Activated CD4-positive, alpha-beta T cell treated with anti-CD3 and anti-CD28 coated beads, Interleukin-2, amount 50 U/mL, for 16 hours (primary cell): ENCODE measurements around the gene ERI2.
"Not testable (repeated sequence)": the region's sequence is repeated elsewhere in the genome, so short reads cannot be mapped to it uniquely, and the experiment has no call there.

ENCODE experiments used
- DNase-seq: peaks from one replicate; pipeline ENCODE4 v3.0.0-alpha.2; 2020

ERI2 gene

GRCh38 chr16:20812510-20812909 is 6.2 kb upstream of the ERI2 start:
- no peak for DNase-seq

GRCh38 chr16:20811889-20812439 is 5.7 kb upstream of the ERI2 start:
- DNase-seq = no peak

GRCh38 chr16:20807862-20808261 is 1.6 kb upstream of the ERI2 start:
- no peak for DNase-seq

- not testable (repeated sequence) for DNase-seq
Observed at GRCh38 chr16:20805684-20806167, 546 bp downstream of the ERI2 start.

GRCh38 chr16:20803561-20804214 is 2.6 kb downstream of the ERI2 start:
- DNase-seq = no peak

- DNase-seq = no peak
Observed at GRCh38 chr16:20803192-20803560, 3.1 kb downstream of the ERI2 start.

GRCh38 chr16:20801278-20801677 is 5.0 kb downstream of the ERI2 start:
- DNase-seq = no peak

GRCh38 chr16:20799599-20799998 is 6.7 kb downstream of the ERI2 start:
- no peak for DNase-seq

- no peak for DNase-seq
Observed at GRCh38 chr16:20798364-20798763, 7.9 kb downstream of the ERI2 start.

GRCh38 chr16:20791923-20792612 is 14.2 kb downstream of the ERI2 start:
- DNase-seq = no peak

GRCh38 chr16:20789130-20789529 is 17.1 kb downstream of the ERI2 start:
- no peak for DNase-seq

- no peak for DNase-seq
Observed at GRCh38 chr16:20784204-20784603, 22.1 kb downstream of the ERI2 start.

GRCh38 chr16:20782470-20782869 is 23.8 kb downstream of the ERI2 start:
- no peak for DNase-seq

GRCh38 chr16:20781697-20782096 is 24.6 kb downstream of the ERI2 start:
- DNase-seq = no peak

GRCh38 chr16:20774703-20775362 is 31.4 kb downstream of the ERI2 start:
- peak; percentile 76 for DNase-seq

- DNase-seq = no peak
Observed at GRCh38 chr16:20773679-20774078, 32.6 kb downstream of the ERI2 start.

GRCh38 chr16:20768818-20769217 is 37.5 kb downstream of the ERI2 start:
- no peak for DNase-seq

- no peak for DNase-seq
Observed at GRCh38 chr16:20768121-20768520, 38.2 kb downstream of the ERI2 start.

GRCh38 chr16:20767577-20767976 is 38.7 kb downstream of the ERI2 start:
- DNase-seq = no peak

GRCh38 chr16:20766294-20766693 is 40.0 kb downstream of the ERI2 start:
- no peak for DNase-seq

- no peak for DNase-seq
Observed at GRCh38 chr16:20765732-20766131, 40.5 kb downstream of the ERI2 start.

- not testable (repeated sequence) for DNase-seq
Observed at GRCh38 chr16:20764448-20764847, 41.8 kb downstream of the ERI2 start.

- peak; percentile 74 for DNase-seq
Observed at GRCh38 chr16:20763461-20764232, 42.6 kb downstream of the ERI2 start, which contains the start of gene ACSM3. TSS of gene ACSM3 (plus strand) at chr16:20764014. CDS start at chr16:20770035, 6,021 bp downstream.
